Kidney (tissue), 14 donors: ENCODE data around the gene IKZF1. TPM values are rescaled to one million over a fixed set of nuclear protein-coding genes. Genes with fewer than 3 reads are reported as not detected.

Experiments
- DNase-seq, 5 donors: peaks; one replicate each; pipeline ENCODE4 v3.0.0-alpha.2; 2013 to 2020
- FAIRE-seq: peaks from 2 replicates; lab custom pipeline; 2012; peaks lifted over from hg19 to GRCh38; lab: Jason Lieb, UNC
- H3K27ac ChIP-seq, 2 donors: one replicate each; pipeline ENCODE4 v1.7.0; 2013; ENCODE audit warnings: low read depth in 2 of 2, low read length in 2 of 2, inconsistent platforms in 1 of 2
- H3K27me3 ChIP-seq: one replicate; pipeline ENCODE4 v1.7.1; 2013; ENCODE audit warnings: low read length, inconsistent platforms; ENCODE audit not compliant: control insufficient read depth, insufficient read depth
- H3K36me3 ChIP-seq, 3 donors: one replicate each; pipeline versions ENCODE4 v1.7.0 to v1.7.1; 2013; ENCODE audit warnings: low read length in 3 of 3, control low read depth in 1 of 3, inconsistent platforms in 1 of 3; ENCODE audit not compliant: insufficient read depth in 3 of 3, control insufficient read depth in 2 of 3
- H3K4me1 ChIP-seq, 3 donors: one replicate each; pipeline versions ENCODE4 v1.7.0 to v1.7.1; 2013; ENCODE audit warnings: low read length in 3 of 3, inconsistent platforms in 1 of 3, low read depth in 1 of 3; ENCODE audit not compliant: control insufficient read depth in 2 of 3, insufficient read depth in 2 of 3
- H3K4me3 ChIP-seq, 3 donors: one replicate each; pipeline versions ENCODE4 v1.7.0 to v1.8.1; 2013; ENCODE audit warnings: low read length in 3 of 3, control low read depth in 1 of 3, inconsistent platforms in 1 of 3
- H3K9ac ChIP-seq, 3 donors: one replicate each; pipeline versions ENCODE4 v1.7.0 to v1.7.1; 2013; ENCODE audit warnings: low read length in 3 of 3, control low read depth in 1 of 3, inconsistent platforms in 1 of 3
- H3K9me3 ChIP-seq, 3 donors: one replicate each; pipeline versions ENCODE4 v1.7.0 to v1.7.1; 2013; ENCODE audit warnings: low read length in 3 of 3, control low read depth in 1 of 3, inconsistent platforms in 1 of 3; ENCODE audit not compliant: control insufficient read depth in 2 of 3, insufficient read depth in 1 of 3
- intact Hi-C: fragments of 100-400 bp; cut with DNase I; formaldehyde crosslinking; loops from one replicate; pipeline ENCODE4 v1.11.1; 2022
- polyA plus RNA-seq: library from polyadenylated mRNA; stranded (reverse); fragments of 350-450 nt; fragmentation: Illumina TruSeq; extraction: RNeasy Lipid Tissue Mini Kit (QIAGEN cat#74804); gene quantifications from one replicate; pipeline ENCODE4 v1.2.3, GENCODE V29; 2014; ENCODE audit warnings: low read depth, low replicate concordance; ENCODE audit not compliant: insufficient read depth
- total RNA-seq: library from RNA; stranded (reverse); fragmentation: NEBNext Ultra II Directional; extraction: Animal tissue kit (Norgen Biotek cat#: 25700); gene quantifications from one replicate; pipeline ENCODE4 v1.2.1, GENCODE V29; 2021
- TF ChIP-seq, protein P1 (sequence below): IDR thresholded peaks from 3 replicates; pipeline ENCODE4 v1.5.1; 2012; ENCODE audit warnings: mild to moderate bottlenecking, moderate library complexity, borderline replicate concordance; ENCODE audit not compliant: insufficient read depth; ENCODE audit errors: extremely low read depth
- donor health status: control.
- donor health status: control.
- donor health status: control.
- donor health status: control.
- donor health status: control.
- donor health status: DM: yes; HTN: yes; CAD: no.
- donor health status: Normal renal cell carcinoma (clear cell type).

Gene IKZF1
- total and polyA plus RNA-seq, 2 donors from 2014 or later: 0.52 to 36.8 TPM

DNA sequence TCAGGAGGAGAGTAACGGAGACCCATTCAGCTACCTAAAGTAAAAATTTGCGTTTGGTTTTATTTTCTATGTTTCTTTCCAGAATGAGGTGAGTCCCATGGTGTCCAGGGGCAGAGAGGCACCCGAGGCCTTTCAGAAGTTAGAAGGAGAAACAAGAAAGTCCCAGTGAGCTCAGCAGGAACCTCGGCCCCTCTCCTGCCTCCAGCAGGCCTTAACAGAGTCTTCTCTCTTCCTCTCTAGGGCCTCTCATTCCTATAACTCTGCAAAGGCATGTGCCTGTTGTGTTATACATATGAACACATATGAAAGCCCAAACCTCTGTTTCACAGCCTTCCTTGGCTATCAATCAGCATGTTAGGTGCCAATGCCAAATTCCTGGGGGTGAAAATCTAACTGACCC, 20.8 kb upstream of the IKZF1 start:
- no peak overlapping the region for H3K27ac ChIP-seq
- no peak for FAIRE-seq

DNA sequence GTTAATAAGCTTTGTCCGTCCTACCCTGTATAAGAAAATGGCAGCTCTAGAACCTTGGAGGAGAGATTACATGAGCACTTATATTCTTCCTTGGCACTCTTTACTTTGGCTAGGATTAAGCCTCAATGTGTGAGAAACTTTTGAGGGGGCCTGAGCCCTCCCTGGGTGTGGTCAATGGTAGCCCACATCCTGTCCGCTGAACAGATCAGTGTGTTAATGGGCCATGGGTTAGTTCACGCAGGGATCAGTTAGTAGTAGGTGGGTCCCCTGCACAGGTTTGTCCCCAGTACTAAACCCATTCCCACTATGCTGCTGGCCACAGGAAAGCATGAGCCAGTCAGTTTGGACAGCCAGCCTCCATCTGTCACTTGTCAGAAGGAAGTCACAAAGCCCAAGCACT, 20.2 kb upstream of the IKZF1 start:
- H3K9me3 ChIP-seq: no peaks in the 10 kb centered on the region
- intact Hi-C loops: no loop called here
- FAIRE-seq: no peak
- DNase-seq: no peak
- H3K36me3 ChIP-seq: no peaks in the 10 kb centered on the region
- H3K4me3 ChIP-seq: no peak overlapping the region
- no peak overlapping the region for H3K9ac ChIP-seq
- no peak overlapping the region for H3K27ac ChIP-seq
- H3K27me3 ChIP-seq: no peaks in the 10 kb centered on the region
- no peaks in the 10 kb centered on the region for H3K4me1 ChIP-seq
- TF ChIP-seq, protein P1, sequence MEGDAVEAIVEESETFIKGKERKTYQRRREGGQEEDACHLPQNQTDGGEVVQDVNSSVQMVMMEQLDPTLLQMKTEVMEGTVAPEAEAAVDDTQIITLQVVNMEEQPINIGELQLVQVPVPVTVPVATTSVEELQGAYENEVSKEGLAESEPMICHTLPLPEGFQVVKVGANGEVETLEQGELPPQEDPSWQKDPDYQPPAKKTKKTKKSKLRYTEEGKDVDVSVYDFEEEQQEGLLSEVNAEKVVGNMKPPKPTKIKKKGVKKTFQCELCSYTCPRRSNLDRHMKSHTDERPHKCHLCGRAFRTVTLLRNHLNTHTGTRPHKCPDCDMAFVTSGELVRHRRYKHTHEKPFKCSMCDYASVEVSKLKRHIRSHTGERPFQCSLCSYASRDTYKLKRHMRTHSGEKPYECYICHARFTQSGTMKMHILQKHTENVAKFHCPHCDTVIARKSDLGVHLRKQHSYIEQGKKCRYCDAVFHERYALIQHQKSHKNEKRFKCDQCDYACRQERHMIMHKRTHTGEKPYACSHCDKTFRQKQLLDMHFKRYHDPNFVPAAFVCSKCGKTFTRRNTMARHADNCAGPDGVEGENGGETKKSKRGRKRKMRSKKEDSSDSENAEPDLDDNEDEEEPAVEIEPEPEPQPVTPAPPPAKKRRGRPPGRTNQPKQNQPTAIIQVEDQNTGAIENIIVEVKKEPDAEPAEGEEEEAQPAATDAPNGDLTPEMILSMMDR: no peak

More for the DNA sequence above, 20.8 kb upstream of the IKZF1 start:
- Histone ChIP-seq H3K9me3 (no peaks in the 10 kb centered on the region), H3K36me3 (no peaks in the 10 kb centered on the region), H3K27me3 (no peaks in the 10 kb centered on the region), H3K4me1 (no peaks in the 10 kb centered on the region), H3K9ac (no peak overlapping the region), H3K4me3 (no peak overlapping the region)
- intact Hi-C loops: no loop called here
- no peak for DNase-seq
- TF ChIP-seq, protein P1: no peak

DNA sequence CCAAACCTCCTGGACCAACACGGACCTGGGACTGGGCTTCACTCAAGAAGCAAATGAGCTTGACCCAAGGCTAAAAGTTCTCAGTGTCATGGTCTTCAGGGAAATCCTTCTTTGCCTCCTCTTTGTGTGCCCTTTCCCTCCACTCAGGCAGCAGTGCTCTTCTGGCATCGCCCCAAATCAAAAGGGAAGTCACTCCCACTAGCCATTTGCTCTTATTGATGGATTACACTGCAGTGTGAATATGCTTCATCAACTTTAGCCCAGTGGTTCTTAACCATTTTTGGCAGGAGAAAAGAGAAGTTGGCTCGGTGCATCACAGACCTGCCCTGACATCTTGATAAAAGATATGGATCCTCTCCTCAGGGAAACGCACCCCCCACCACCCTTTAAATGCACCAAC, 19.2 kb upstream of the IKZF1 start:
- DNase-seq (no peak), FAIRE-seq (no peak)

DNA sequence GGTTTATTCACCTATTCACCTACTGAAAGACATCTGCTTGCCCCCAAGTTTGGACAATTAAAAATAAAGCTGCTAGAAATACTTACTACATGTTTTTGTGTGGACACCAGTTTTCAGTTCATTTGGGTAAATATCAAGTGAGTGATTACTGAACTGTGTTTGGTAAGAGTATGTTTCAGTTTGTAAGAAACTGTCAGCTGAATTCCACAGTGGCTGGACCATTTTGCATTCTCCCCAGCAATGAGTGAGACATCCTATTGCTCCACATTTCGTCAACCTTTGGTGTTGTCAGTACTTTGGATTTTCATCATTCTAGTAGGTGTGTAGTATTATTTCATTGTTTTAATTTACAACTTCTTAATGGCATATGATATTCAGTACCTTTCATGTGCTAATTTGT, 17.4 kb upstream of the IKZF1 start:
- no peak overlapping the region for H3K27ac ChIP-seq
- no peaks in the 10 kb centered on the region for H3K27me3 ChIP-seq
- no peaks in the 10 kb centered on the region for H3K4me1 ChIP-seq
- TF ChIP-seq, protein P1: no peak
- no peak overlapping the region for H3K9ac ChIP-seq
- H3K9me3 ChIP-seq: no peaks in the 10 kb centered on the region
- DNase-seq (no peak), FAIRE-seq (no peak)
- H3K36me3 ChIP-seq: no peaks in the 10 kb centered on the region
- H3K4me3 ChIP-seq: no peak overlapping the region
- intact Hi-C loops: no loop called here

More for the DNA sequence above, 19.2 kb upstream of the IKZF1 start:
- Histone ChIP-seq H3K9ac (no peak overlapping the region), H3K27me3 (no peaks in the 10 kb centered on the region), H3K4me1 (no peaks in the 10 kb centered on the region), H3K36me3 (no peaks in the 10 kb centered on the region), H3K27ac (no peak overlapping the region), H3K9me3 (no peaks in the 10 kb centered on the region), H3K4me3 (no peak overlapping the region)
- intact Hi-C loops: no loop called here
- TF ChIP-seq, protein P1: no peak
